Neutrophil (primary cell): Measurements from ENCODE around the gene MSH5.

Experiments used
- H3K27ac ChIP-seq: fragments of 200-600 bp; sonication (generic); 2 replicates; pipeline ENCODE4 v1.5.1; 2016; ENCODE audit warnings: mild to moderate bottlenecking, moderate library complexity
- H3K27me3 ChIP-seq: fragments of 200-600 bp; sonication (generic); 2 replicates; pipeline ENCODE4 v1.6.0; 2016; ENCODE audit warnings: mild to moderate bottlenecking
- H3K36me3 ChIP-seq: fragments of 200-600 bp; sonication (generic); 2 replicates; pipeline ENCODE4 v1.5.1; 2017
- H3K4me1 ChIP-seq, 2 experiments: fragments of 200-600 bp in 1 of 2; sonication (generic) in 1 of 2; 1 replicate in 1 of 2; 2 replicates in 1 of 2; pipeline versions ENCODE4 v1.5.1 to v1.6.1; 2013 to 2016; ENCODE audit warnings: low read depth in 1 of 2, low read length in 1 of 2, mild to moderate bottlenecking in 1 of 2, moderate library complexity in 1 of 2; ENCODE audit not compliant: control insufficient read depth in 1 of 2, insufficient read depth in 1 of 2
- H3K4me3 ChIP-seq, 2 experiments: fragments of 200-600 bp in 1 of 2; sonication (generic) in 1 of 2; 1 replicate in 1 of 2; 2 replicates in 1 of 2; pipeline ENCODE4 v1.5.1; 2013 to 2016; ENCODE audit warnings: low read depth in 1 of 2, low read length in 1 of 2, mild to moderate bottlenecking in 1 of 2, moderate library complexity in 1 of 2
- H3K9me3 ChIP-seq: fragments of 200-600 bp; sonication (generic); 2 replicates; pipeline ENCODE4 v1.5.1; 2016
- CTCF ChIP-seq: fragments of 200-600 bp; sonication (generic); IDR thresholded peaks from 2 replicates; pipeline ENCODE4 v1.5.1; 2016; ENCODE audit warnings: antibody characterized with exemption

The MSH5 gene

GRCh38 chr6:31720196-31720770, 19.5 kb upstream of the MSH5 start:
- H3K27ac ChIP-seq, result no peak overlapping the region
- H3K36me3 ChIP-seq, result peaks cover 5% of the 10 kb centered on the region
- no peaks in the 10 kb centered on the region for H3K4me1 ChIP-seq
- H3K9me3 ChIP-seq, result no peaks in the 10 kb centered on the region
- H3K4me3 ChIP-seq, result no peak overlapping the region
- TF ChIP-seq CTCF, result no peak
- H3K27me3 ChIP-seq, result peaks cover 12% of the 10 kb centered on the region

- Histone ChIP-seq H3K27ac (no peak within 1 kb of the TSS), H3K36me3 (peaks cover 11% of the 10 kb centered on the region), H3K4me3 (no peak within 1 kb of the TSS), H3K4me1 (peaks cover 9 to 10% of the 10 kb centered on the region in 2 experiments), H3K27me3 (peaks cover 12% of the 10 kb centered on the region), H3K9me3 (no peaks in the 10 kb centered on the region)
- no peak for TF ChIP-seq CTCF
Measured at GRCh38 chr6:31721351-31722020, 18.3 kb upstream of the MSH5 start, which contains the start of gene LY6G6C. LY6G6C (minus strand) TSS chr6:31721746; CDS start chr6:31721679, 67 bp downstream.

- H3K36me3 ChIP-seq, result peaks cover 18% of the 10 kb centered on the region
- no peak overlapping the region for H3K27ac ChIP-seq
- peaks cover 12% of the 10 kb centered on the region for H3K27me3 ChIP-seq
- no peak overlapping the region for H3K4me3 ChIP-seq
- no peak for TF ChIP-seq CTCF
- H3K9me3 ChIP-seq, result no peaks in the 10 kb centered on the region
- H3K4me1 ChIP-seq, result peaks cover 16 to 17% of the 10 kb centered on the region in 2 experiments
Measured at GRCh38 chr6:31722173-31722572, 17.6 kb upstream of the MSH5 start.

GRCh38 chr6:31723245-31723979, 16.4 kb upstream of the MSH5 start, which contains the start of gene MPIG6B:
MPIG6B (plus strand) TSS chr6:31723373; CDS start chr6:31723384, 11 bp downstream.
- Histone ChIP-seq H3K9me3 (no peaks in the 10 kb centered on the region), H3K27me3 (peaks cover 12% of the 10 kb centered on the region), H3K27ac (no peak within 1 kb of the TSS), H3K36me3 (peaks cover 20% of the 10 kb centered on the region), H3K4me1 (peaks cover 28 to 29% of the 10 kb centered on the region in 2 experiments), H3K4me3 (no peak within 1 kb of the TSS)
- no peak for TF ChIP-seq CTCF

GRCh38 chr6:31723980-31724691, 15.7 kb upstream of the MSH5 start:
- Histone ChIP-seq H3K27ac (no peak overlapping the region), H3K4me3 (no peak overlapping the region), H3K27me3 (peaks cover 12% of the 10 kb centered on the region), H3K9me3 (no peaks in the 10 kb centered on the region), H3K4me1 (peaks cover 35 to 37% of the 10 kb centered on the region in 2 experiments), H3K36me3 (peaks cover 20% of the 10 kb centered on the region)
- no peak for TF ChIP-seq CTCF
